Measurements from ENCODE around the gene TMEM181. TPM values are rescaled to one million over a fixed set of nuclear protein-coding genes. Genes with fewer than 3 reads are reported as not detected.

The TMEM181 gene
- total RNA-seq, 1 donor from 2014 or later, result 35.3 TPM

GRCh38 chr6:158662607-158662953 lies 102.7 kb downstream of the TMEM181 start:
- no peaks in the 10 kb centered on the region for H3K27me3 ChIP-seq (ENCODE audit: control insufficient read depth, insufficient read depth, low read length)
- no peak overlapping the region for H3K4me3 ChIP-seq (ENCODE audit: low read depth, low read length)
- FAIRE-seq, result no peak
- DNase-seq (ENCODE audit: low read depth), result no peak
- no peak for TF ChIP-seq CTCF (IDR thresholded peaks at IDR 0.05; ENCODE audit: insufficient read depth, low read length, severe bottlenecking)
- H3K36me3 ChIP-seq (ENCODE audit: control insufficient read depth, insufficient read depth, low read length), result no peaks in the 10 kb centered on the region

- H3K4me3 ChIP-seq (ENCODE audit: low read depth, low read length), result no peak overlapping the region
- DNase-seq (ENCODE audit: low read depth) (no peak), FAIRE-seq (peak; percentile 66)
- no peaks in the 10 kb centered on the region for H3K27me3 ChIP-seq (ENCODE audit: control insufficient read depth, insufficient read depth, low read length)
- H3K36me3 ChIP-seq (ENCODE audit: control insufficient read depth, insufficient read depth, low read length), result no peaks in the 10 kb centered on the region
- no peak for TF ChIP-seq CTCF (IDR thresholded peaks at IDR 0.05; ENCODE audit: insufficient read depth, low read length, severe bottlenecking)
Observed at GRCh38 chr6:158662954-158663624, 103.2 kb downstream of the TMEM181 start.

GRCh38 chr6:158663625-158664165 lies 103.8 kb downstream of the TMEM181 start:
- FAIRE-seq (no peak), DNase-seq (ENCODE audit: low read depth) (peak; percentile 75)
- no peak for TF ChIP-seq CTCF (IDR thresholded peaks at IDR 0.05; ENCODE audit: insufficient read depth, low read length, severe bottlenecking)
- H3K27me3 ChIP-seq (ENCODE audit: control insufficient read depth, insufficient read depth, low read length), result no peaks in the 10 kb centered on the region
- no peak overlapping the region for H3K4me3 ChIP-seq (ENCODE audit: low read depth, low read length)
- no peaks in the 10 kb centered on the region for H3K36me3 ChIP-seq (ENCODE audit: control insufficient read depth, insufficient read depth, low read length)

- Histone ChIP-seq H3K4me3 (ENCODE audit: low read depth, low read length) (no peak overlapping the region), H3K27me3 (ENCODE audit: control insufficient read depth, insufficient read depth, low read length) (no peaks in the 10 kb centered on the region), H3K36me3 (ENCODE audit: control insufficient read depth, insufficient read depth, low read length) (no peaks in the 10 kb centered on the region)
- no peak for DNase-seq (ENCODE audit: low read depth)
- no peak for FAIRE-seq
- TF ChIP-seq CTCF (IDR thresholded peaks at IDR 0.05; ENCODE audit: insufficient read depth, low read length, severe bottlenecking), result no peak
Observed at GRCh38 chr6:158665332-158665731, 105.4 kb downstream of the TMEM181 start.

GRCh38 chr6:158666628-158667359 lies 106.9 kb downstream of the TMEM181 start:
- Histone ChIP-seq H3K4me3 (ENCODE audit: low read depth, low read length) (peak overlapping the region; percentile 5), H3K36me3 (ENCODE audit: control insufficient read depth, insufficient read depth, low read length) (no peaks in the 10 kb centered on the region), H3K27me3 (ENCODE audit: control insufficient read depth, insufficient read depth, low read length) (no peaks in the 10 kb centered on the region)
- FAIRE-seq, result no peak
- TF ChIP-seq CTCF (IDR thresholded peaks at IDR 0.05; ENCODE audit: insufficient read depth, low read length, severe bottlenecking), result no peak
- DNase-seq (ENCODE audit: low read depth), result peak; percentile 63
